ENCODE data around the gene GRM4. TPM values are rescaled to one million over a fixed set of nuclear protein-coding genes. Genes with fewer than 3 reads are reported as not detected.

The GRM4 gene
- total and polyA plus RNA-seq, 4 donors, result not detected

- peaks cover 20 to 29% (median 22%) of the 10 kb centered on the region in 4 donors for H3K4me1 ChIP-seq (ENCODE audit: control insufficient read depth in 4 of 4, insufficient read depth in 4 of 4, low read length in 3 of 4)
- WGBS, result 78% methylated on average over 10 of the region's 10 CpGs
- TF ChIP-seq RXRA (IDR thresholded peaks at IDR 0.05) (no peak), EGR1 (IDR thresholded peaks at IDR 0.05; ENCODE audit: low read depth in 2 of 2) (no peak), SP1 (IDR thresholded peaks at IDR 0.05) (no peak), ATF3 (IDR thresholded peaks at IDR 0.05) (no peak), TAF1 (conservative IDR thresholded peaks at IDR 0.05) (no peak), RAD21 (IDR thresholded peaks at IDR 0.05) (no peak), YY1 (IDR thresholded peaks at IDR 0.05) (no peak), GABPA (IDR thresholded peaks at IDR 0.05 in 1 of 2, conservative IDR thresholded peaks at IDR 0.05 in 1 of 2) (no peak), JUND (IDR thresholded peaks at IDR 0.05) (no peak), REST (IDR thresholded peaks at IDR 0.05) (no peak), NR2F2 (IDR thresholded peaks at IDR 0.05) (no peak), CTCF (IDR thresholded peaks at IDR 0.05; ENCODE audit: low read depth, low read length, missing input control) (no peak)
- no peaks in the 10 kb centered on the region for H3K9me3 ChIP-seq (ENCODE audit: control insufficient read depth in 4 of 4, low read length in 3 of 4)
- H3K27ac ChIP-seq (ENCODE audit: low read depth in 1 of 2, low read length in 2 of 2), result no peak overlapping the region
- H3K36me3 ChIP-seq (ENCODE audit: control insufficient read depth in 4 of 4, insufficient read depth in 3 of 4, low read depth in 1 of 4, low read length in 3 of 4), result no peaks in the 10 kb centered on the region
- H3K27me3 ChIP-seq (ENCODE audit: control insufficient read depth in 4 of 4, insufficient read depth in 4 of 4, low read length in 3 of 4), result peaks cover 0 to 12% (median 11%) of the 10 kb centered on the region in 4 donors
- no peak for DNase-seq (ENCODE audit: low spot score)
- H3K9ac ChIP-seq (ENCODE audit: low read depth in 1 of 2, low read length in 2 of 2), result no peak overlapping the region
- no peak overlapping the region for H3K4me3 ChIP-seq (ENCODE audit: low read depth in 1 of 3, low read length in 3 of 3)
Observed at GRCh38 chr6:34146801-34147592, 1.1 kb upstream of the GRM4 start.

- no peak overlapping the region for H3K9ac ChIP-seq (ENCODE audit: low read depth in 1 of 2, low read length in 2 of 2)
- TF ChIP-seq YY1 (IDR thresholded peaks at IDR 0.05) (no peak), SP1 (IDR thresholded peaks at IDR 0.05) (no peak), FOXA1 (IDR thresholded peaks at IDR 0.05) (no peak), JUND (IDR thresholded peaks at IDR 0.05) (no peak), RXRA (IDR thresholded peaks at IDR 0.05) (no peak), GABPA (IDR thresholded peaks at IDR 0.05 in 1 of 2, conservative IDR thresholded peaks at IDR 0.05 in 1 of 2) (no peak), CTCF (IDR thresholded peaks at IDR 0.05; ENCODE audit: low read depth, low read length, missing input control) (no peak), RAD21 (IDR thresholded peaks at IDR 0.05) (no peak), HNF4G (IDR thresholded peaks at IDR 0.05) (no peak), ATF3 (IDR thresholded peaks at IDR 0.05) (no peak)
- DNase-seq (ENCODE audit: low spot score), result no peak
- WGBS, result 2% methylated on average over 100 of the region's 100 CpGs
- H3K4me3 ChIP-seq (ENCODE audit: low read depth in 1 of 3, low read length in 3 of 3), result peak overlapping the region in 1 of 3 donors; percentile 40
- H3K4me1 ChIP-seq (ENCODE audit: control insufficient read depth in 4 of 4, insufficient read depth in 4 of 4, low read length in 3 of 4), result peaks cover 20 to 29% (median 22%) of the 10 kb centered on the region in 4 donors
- H3K27ac ChIP-seq (ENCODE audit: low read depth in 1 of 2, low read length in 2 of 2), result no peak overlapping the region
- H3K27me3 ChIP-seq (ENCODE audit: control insufficient read depth in 4 of 4, insufficient read depth in 4 of 4, low read length in 3 of 4), result peaks cover 0 to 16% (median 10%) of the 10 kb centered on the region in 4 donors
- no peaks in the 10 kb centered on the region for H3K9me3 ChIP-seq (ENCODE audit: control insufficient read depth in 4 of 4, low read length in 3 of 4)
- H3K36me3 ChIP-seq (ENCODE audit: control insufficient read depth in 4 of 4, insufficient read depth in 3 of 4, low read depth in 1 of 4, low read length in 3 of 4), result no peaks in the 10 kb centered on the region
Observed at GRCh38 chr6:34145161-34146020, 496 bp downstream of the GRM4 start.
